Jurkat, Clone E6-1 (cell line): Measurements from ENCODE around the gene CCDC157.

Experiments
- DNase-seq: peaks from one replicate; pipeline ENCODE4 v3.0.0-alpha.2; 2011; ENCODE audit warnings: low read depth, low spot score
- H3K4me3 ChIP-seq: 2 replicates; pipeline ENCODE4 v1.5.1; 2011; ENCODE audit warnings: mild to moderate bottlenecking, low read length, control low read depth, moderate library complexity

The CCDC157 gene

GRCh38 chr22:30424534-30425326, 67.9 kb downstream of the CCDC157 start:
- no peak for DNase-seq
- peak overlapping the region; percentile 91 for H3K4me3 ChIP-seq

- DNase-seq, result no peak
- peak overlapping the region; percentile 91 for H3K4me3 ChIP-seq
These were observed 68.5 kb downstream of the CCDC157 start for GRCh38 chr22:30425327-30425615.

GRCh38 chr22:30425616-30426387, 69.0 kb downstream of the CCDC157 start, which contains the start of gene MTFP1:
MTFP1 (plus strand) TSS chr22:30425768; CDS start chr22:30425880, 112 bp downstream.
- peak within 1 kb of the TSS; percentile 91 for H3K4me3 ChIP-seq
- no peak for DNase-seq
